Trophoblast cell (in vitro differentiated cells and primary cell): ENCODE data around the gene AHCYL1.

ENCODE experiments used
- DNase-seq, 2 donors: peaks; one replicate each; pipeline ENCODE4 v3.0.0-alpha.2; 2016
- H2AFZ ChIP-seq: 2 replicates; pipeline ENCODE4 v1.6.1; 2013; ENCODE audit warnings: low read length, moderate library complexity, mild to moderate bottlenecking; ENCODE audit not compliant: insufficient read depth, poor library complexity
- H2AK5ac ChIP-seq: 2 replicates; pipeline ENCODE4 v1.6.1; 2013; ENCODE audit warnings: mild to moderate bottlenecking, low read length
- H2BK120ac ChIP-seq: 2 replicates; pipeline ENCODE4 v1.6.1; 2013; ENCODE audit warnings: low read length, mild to moderate bottlenecking, moderate library complexity; ENCODE audit not compliant: insufficient read depth, poor library complexity
- H2BK12ac ChIP-seq: 2 replicates; pipeline ENCODE4 v1.6.1; 2013; ENCODE audit warnings: mild to moderate bottlenecking, low read length, moderate library complexity
- H2BK5ac ChIP-seq: 2 replicates; pipeline ENCODE4 v1.6.1; 2013; ENCODE audit warnings: low read length, low read depth, moderate library complexity, mild to moderate bottlenecking; ENCODE audit not compliant: poor library complexity
- H3K14ac ChIP-seq: 2 replicates; pipeline ENCODE4 v1.6.1; 2013; ENCODE audit warnings: mild to moderate bottlenecking, low read length
- H3K18ac ChIP-seq: 2 replicates; pipeline ENCODE4 v1.6.1; 2013; ENCODE audit warnings: mild to moderate bottlenecking, low read length
- H3K23ac ChIP-seq: 2 replicates; pipeline ENCODE4 v1.6.1; 2013; ENCODE audit warnings: low read length
- H3K27ac ChIP-seq: 2 replicates; pipeline ENCODE4 v1.5.1; 2013; ENCODE audit warnings: low read depth, mild to moderate bottlenecking, inconsistent platforms, low read length, moderate library complexity
- H3K27me3 ChIP-seq: 2 replicates; pipeline ENCODE4 v1.6.1; 2013; ENCODE audit warnings: inconsistent platforms, mild to moderate bottlenecking, low read length, moderate library complexity; ENCODE audit not compliant: insufficient read depth
- H3K36me3 ChIP-seq, 2 experiments: 1 replicate in 1 of 2; 2 replicates in 1 of 2; pipeline ENCODE4 v1.6.1; 2013; ENCODE audit warnings: low read length in 2 of 2, mild to moderate bottlenecking in 2 of 2, moderate library complexity in 1 of 2; ENCODE audit not compliant: insufficient read depth in 2 of 2, control insufficient read depth in 1 of 2
- H3K4ac ChIP-seq: 2 replicates; pipeline ENCODE4 v1.6.1; 2013; ENCODE audit warnings: low read depth, mild to moderate bottlenecking, low read length, moderate library complexity
- H3K4me1 ChIP-seq, 2 experiments: 1 replicate in 1 of 2; 2 replicates in 1 of 2; pipeline ENCODE4 v1.6.1; 2013; ENCODE audit warnings: low read length in 2 of 2, mild to moderate bottlenecking in 2 of 2, moderate library complexity in 1 of 2; ENCODE audit not compliant: insufficient read depth in 2 of 2, control insufficient read depth in 1 of 2
- H3K4me2 ChIP-seq: 2 replicates; pipeline ENCODE4 v1.6.1; 2013; ENCODE audit warnings: inconsistent platforms, mild to moderate bottlenecking, low read length, moderate library complexity
- H3K4me3 ChIP-seq: 2 replicates; pipeline ENCODE4 v1.5.1; 2013; ENCODE audit warnings: mild to moderate bottlenecking, low read depth, low read length, inconsistent platforms
- H3K79me1 ChIP-seq: one replicate; pipeline ENCODE4 v1.6.1; 2013; ENCODE audit warnings: low read length
- H3K79me2 ChIP-seq: 2 replicates; pipeline ENCODE4 v1.6.1; 2013; ENCODE audit warnings: low read length, mild to moderate bottlenecking; ENCODE audit not compliant: control insufficient read depth, insufficient read depth, poor library complexity
- H3K9ac ChIP-seq: 2 replicates; pipeline ENCODE4 v1.6.1; 2013; ENCODE audit warnings: mild to moderate bottlenecking, low read length
- H3K9me3 ChIP-seq: 2 replicates; pipeline ENCODE4 v1.6.1; 2013; ENCODE audit warnings: low read depth, mild to moderate bottlenecking, control low read depth, inconsistent platforms, low read length; ENCODE audit not compliant: insufficient read depth
- H4K12ac ChIP-seq: 2 replicates; pipeline ENCODE4 v1.6.1; 2013; ENCODE audit warnings: low read depth, mild to moderate bottlenecking, low read length, moderate library complexity
- H4K8ac ChIP-seq: 2 replicates; pipeline ENCODE4 v1.6.1; 2013; ENCODE audit warnings: low read depth, mild to moderate bottlenecking, low read length, moderate library complexity
- H4K91ac ChIP-seq: one replicate; pipeline ENCODE4 v1.6.1; 2013; ENCODE audit warnings: low read depth, mild to moderate bottlenecking, low read length, moderate library complexity
- WGBS: extraction: QIAGEN DNeasy Blood & Tissue Kit; methylation state at CpG from one replicate; pipeline ENCODE4 v1.1.7; 2013; ENCODE audit warnings: missing lambda C conversion rate; ENCODE audit not compliant: insufficient read length, insufficient coverage; ENCODE audit errors: extremely low coverage; 5-methylcytosine and 5-hydroxymethylcytosine counted together

AHCYL1 gene

DNA sequence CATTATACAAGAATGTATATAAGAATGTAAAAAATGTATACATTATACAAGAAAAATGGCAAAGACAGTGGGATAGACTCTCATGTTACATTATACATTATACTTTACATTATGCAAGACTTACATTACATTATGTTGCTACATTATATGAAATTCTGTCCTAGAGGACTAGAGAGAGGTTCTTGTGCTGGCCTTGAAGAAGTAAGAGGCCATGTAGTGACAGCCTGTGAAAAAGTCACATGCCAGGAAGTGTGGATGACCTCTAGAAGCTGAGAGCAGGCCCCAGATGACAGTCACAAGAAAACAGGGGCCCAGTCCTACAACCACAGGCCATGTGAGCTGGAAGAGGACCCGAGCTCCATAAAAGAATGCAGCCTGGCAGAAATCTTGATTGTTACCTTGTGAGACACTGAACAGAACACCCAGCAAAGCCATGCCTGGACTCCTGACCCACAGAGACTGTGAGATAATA, 30.5 kb upstream of the AHCYL1 start:
- Histone ChIP-seq H4K12ac (no peak overlapping the region), H3K14ac (no peak overlapping the region), H2AFZ (no peak overlapping the region), H3K4ac (no peak overlapping the region), H3K79me2 (no peaks in the 10 kb centered on the region), H3K9ac (no peak overlapping the region), H3K27ac (no peak overlapping the region), H3K23ac (no peak overlapping the region), H2BK5ac (peak overlapping the region; percentile 61), H3K4me3 (no peak overlapping the region), H3K79me1 (peaks cover 13% of the 10 kb centered on the region), H3K4me2 (no peak overlapping the region), H3K36me3 (no peaks in the 10 kb centered on the region), H3K9me3 (no peaks in the 10 kb centered on the region), H3K4me1 (peaks cover 7 to 15% of the 10 kb centered on the region in 2 experiments), H2AK5ac (no peak overlapping the region), H2BK120ac (no peak overlapping the region), H4K8ac (no peak overlapping the region), H4K91ac (no peak overlapping the region), H3K27me3 (no peaks in the 10 kb centered on the region), H3K18ac (no peak overlapping the region), H2BK12ac (no peak overlapping the region)
- no CpG with 5 or more reads among the region's 1 CpG for WGBS
- DNase-seq = no peak

DNA sequence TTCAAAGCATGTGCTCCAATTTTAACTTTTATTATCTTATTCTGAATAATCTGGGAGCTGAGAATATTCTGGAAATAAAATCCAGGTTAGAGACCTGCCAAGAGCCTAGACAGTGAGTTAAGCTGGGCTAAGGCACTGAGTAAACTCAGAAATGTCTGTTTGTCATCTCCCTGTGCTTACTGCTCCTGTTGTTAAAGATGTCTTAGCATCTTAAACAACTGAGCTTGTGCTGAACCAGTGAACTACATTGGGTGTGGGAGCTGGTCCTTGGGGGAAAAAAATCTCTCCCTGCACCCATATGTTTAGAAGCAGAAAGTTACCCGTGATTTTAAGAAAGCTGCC, 25.0 kb upstream of the AHCYL1 start:
- H4K12ac ChIP-seq = no peak overlapping the region
- WGBS = no CpG with 5 or more reads among the region's 1 CpG

DNA sequence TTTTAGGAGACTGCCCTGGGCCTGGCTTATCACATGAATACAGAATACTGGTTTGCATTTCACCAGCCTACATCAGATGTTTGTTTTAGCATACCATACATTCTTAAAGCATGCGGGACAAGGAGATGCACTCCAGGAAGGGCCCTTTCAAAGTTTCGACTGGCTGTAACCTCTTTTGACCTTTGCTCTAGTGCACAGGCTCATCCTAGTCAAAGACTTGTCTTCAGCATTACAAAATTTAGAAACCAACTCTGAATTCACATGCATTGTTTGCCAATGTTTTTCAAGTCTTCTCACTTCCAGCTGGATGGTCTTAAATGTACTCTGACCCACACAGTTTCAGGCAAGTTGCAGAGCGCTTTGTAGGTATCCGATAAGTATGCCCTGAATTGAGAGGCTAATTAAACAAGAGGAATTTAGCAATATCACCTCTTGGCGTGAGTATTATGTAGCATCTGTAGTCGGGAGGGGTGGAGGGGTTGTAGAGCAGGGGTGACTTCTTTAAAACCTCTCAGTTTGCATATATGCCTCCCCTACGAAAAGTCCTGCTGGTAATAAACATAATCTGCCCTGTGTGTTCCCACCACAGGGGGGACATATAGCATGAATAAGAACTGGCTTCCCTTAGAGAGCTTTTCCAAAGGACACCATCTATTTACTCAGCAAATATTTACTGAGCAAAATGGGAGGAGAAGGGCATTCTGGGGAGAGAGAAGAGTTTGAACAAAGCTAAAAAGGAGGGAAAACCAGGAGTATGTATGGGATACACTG, 24.4 kb upstream of the AHCYL1 start:
- Histone ChIP-seq H3K27ac (peak overlapping the region; percentile 85), H3K14ac (peak overlapping the region; percentile 7), H4K91ac (peak overlapping the region; percentile 39), H3K79me2 (peaks cover 2% of the 10 kb centered on the region), H4K8ac (peak overlapping the region; percentile 58), H3K79me1 (peaks cover 22% of the 10 kb centered on the region), H3K4me3 (no peak overlapping the region), H3K27me3 (no peaks in the 10 kb centered on the region), H3K4ac (no peak overlapping the region), H3K4me2 (peak overlapping the region; percentile 45), H2BK12ac (peak overlapping the region; percentile 10), H2BK5ac (peak overlapping the region; percentile 86), H2AFZ (no peak overlapping the region), H2AK5ac (no peak overlapping the region), H3K18ac (no peak overlapping the region), H3K23ac (no peak overlapping the region), H3K36me3 (no peaks in the 10 kb centered on the region), H2BK120ac (peak overlapping the region; percentile 88), H3K9ac (no peak overlapping the region), H3K4me1 (peaks cover 7 to 22% of the 10 kb centered on the region in 2 experiments), H3K9me3 (no peaks in the 10 kb centered on the region), H4K12ac (no peak overlapping the region)
- no CpG with 5 or more reads among the region's 7 CpGs for WGBS
- peak; percentile 68 to 90 for DNase-seq

More for the DNA sequence above, 25.0 kb upstream of the AHCYL1 start:
- H2BK5ac ChIP-seq = peak overlapping the region; percentile 81
- no peak overlapping the region for H3K4ac ChIP-seq
- peaks cover 7 to 22% of the 10 kb centered on the region in 2 experiments for H3K4me1 ChIP-seq
- H2BK12ac ChIP-seq = peak overlapping the region; percentile 15
- no peak overlapping the region for H2AK5ac ChIP-seq
- H3K27me3 ChIP-seq = no peaks in the 10 kb centered on the region
- peaks cover 2% of the 10 kb centered on the region for H3K79me2 ChIP-seq
- H3K36me3 ChIP-seq = no peaks in the 10 kb centered on the region
- H3K9me3 ChIP-seq = no peaks in the 10 kb centered on the region
- no peak overlapping the region for H3K9ac ChIP-seq
- H3K14ac ChIP-seq = peak overlapping the region; percentile 6
- H3K79me1 ChIP-seq = peaks cover 25% of the 10 kb centered on the region
- no peak overlapping the region for H2AFZ ChIP-seq
- peak overlapping the region; percentile 50 for H4K91ac ChIP-seq
- no peak overlapping the region for H3K18ac ChIP-seq
- H2BK120ac ChIP-seq = peak overlapping the region; percentile 52
- no peak overlapping the region for H3K23ac ChIP-seq
- H3K4me3 ChIP-seq = no peak overlapping the region
- peak overlapping the region; percentile 26 for H4K8ac ChIP-seq
- no peak for DNase-seq
- peak overlapping the region; percentile 83 for H3K27ac ChIP-seq
- H3K4me2 ChIP-seq = peak overlapping the region; percentile 3

DNA sequence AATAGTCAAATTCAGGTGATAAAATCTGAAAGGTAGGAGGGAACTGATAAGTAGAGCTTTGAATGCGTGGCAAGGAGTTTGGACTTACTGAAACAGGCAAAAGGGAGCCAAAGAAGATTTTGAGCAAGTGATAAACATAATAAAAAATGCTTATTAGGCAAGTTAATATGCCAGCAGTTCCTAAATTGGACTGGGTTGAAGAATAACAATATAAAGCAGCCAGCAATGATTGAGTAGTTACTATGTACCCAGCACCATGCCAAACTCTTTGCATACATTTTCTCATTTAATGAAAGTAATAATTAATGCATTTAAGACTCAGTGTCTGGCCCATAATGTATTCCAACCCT, 23.8 kb upstream of the AHCYL1 start:
- peak overlapping the region; percentile 88 for H2BK120ac ChIP-seq
- no peaks in the 10 kb centered on the region for H3K27me3 ChIP-seq
- H3K4me1 ChIP-seq = peaks cover 7 to 22% of the 10 kb centered on the region in 2 experiments
- no peaks in the 10 kb centered on the region for H3K9me3 ChIP-seq
- H2BK12ac ChIP-seq = no peak overlapping the region
- no peak overlapping the region for H3K4me3 ChIP-seq
- no CpG with 5 or more reads among the region's 1 CpG for WGBS
- no peak overlapping the region for H4K8ac ChIP-seq
- no peak overlapping the region for H2BK5ac ChIP-seq
- H3K4ac ChIP-seq = no peak overlapping the region
- H4K12ac ChIP-seq = no peak overlapping the region
- H2AK5ac ChIP-seq = no peak overlapping the region
- peak overlapping the region; percentile 45 for H3K4me2 ChIP-seq
- H4K91ac ChIP-seq = no peak overlapping the region
- DNase-seq = no peak
- H3K79me2 ChIP-seq = peaks cover 2% of the 10 kb centered on the region
- no peak overlapping the region for H3K18ac ChIP-seq
- H3K14ac ChIP-seq = no peak overlapping the region
- no peak overlapping the region for H3K9ac ChIP-seq
- H3K36me3 ChIP-seq = no peaks in the 10 kb centered on the region
- H3K23ac ChIP-seq = no peak overlapping the region
- H3K27ac ChIP-seq = peak overlapping the region; percentile 85
- no peak overlapping the region for H2AFZ ChIP-seq
- peaks cover 20% of the 10 kb centered on the region for H3K79me1 ChIP-seq
